HG03139 (cell line): Measurements from ENCODE around the gene GMIP.
A peak's percentile ranks its signal among the peaks of the same experiment; 100 is the strongest.

ENCODE experiments used
- ATAC-seq: cut with Tn5 transposase; IDR thresholded peaks from one replicate; pipeline ENCODE4 v1.9.1; 2021; ENCODE audit not compliant: unreplicated experiment

GMIP gene

GRCh38 chr19:19637186-19637522 lies 6.3 kb downstream of the GMIP start:
- ATAC-seq: no peak

GRCh38 chr19:19636573-19637185 lies 6.8 kb downstream of the GMIP start:
- no peak for ATAC-seq

- no peak for ATAC-seq
Measured at GRCh38 chr19:19635313-19635702, 8.1 kb downstream of the GMIP start.

GRCh38 chr19:19634516-19635312 lies 8.7 kb downstream of the GMIP start:
- ATAC-seq: no peak

GRCh38 chr19:19633711-19634515 lies 9.5 kb downstream of the GMIP start:
- ATAC-seq: no peak

GRCh38 chr19:19632661-19633060 lies 10.8 kb downstream of the GMIP start:
- ATAC-seq: no peak

- no peak for ATAC-seq
Measured at GRCh38 chr19:19631346-19631745, 12.1 kb downstream of the GMIP start.

GRCh38 chr19:19630426-19630825 lies 13.0 kb downstream of the GMIP start:
- ATAC-seq: no peak

GRCh38 chr19:19630062-19630414 lies 13.4 kb downstream of the GMIP start:
- ATAC-seq: no peak

- no peak for ATAC-seq
Measured at GRCh38 chr19:19628501-19629134, 14.8 kb downstream of the GMIP start.

- ATAC-seq: peak; percentile 57
Measured at GRCh38 chr19:19627621-19628500, 15.6 kb downstream of the GMIP start, which contains the start of gene LPAR2. LPAR2 (minus strand) TSS chr19:19628220; CDS start chr19:19627275, 945 bp downstream.

GRCh38 chr19:19626516-19627472 lies 16.7 kb downstream of the GMIP start:
- no peak for ATAC-seq

- ATAC-seq: no peak
Measured at GRCh38 chr19:19624032-19624570, 19.4 kb downstream of the GMIP start.

GRCh38 chr19:19623383-19623782 lies 20.1 kb downstream of the GMIP start:
- ATAC-seq: no peak

- no peak for ATAC-seq
Measured at GRCh38 chr19:19619849-19620210, 23.6 kb downstream of the GMIP start.

- ATAC-seq: no peak
Measured at GRCh38 chr19:19619181-19619848, 24.1 kb downstream of the GMIP start.

- ATAC-seq: peak; percentile 94
Measured at GRCh38 chr19:19618219-19619051, 25.0 kb downstream of the GMIP start, which contains the start of gene PBX4. PBX4 (minus strand) TSS chr19:19618687; CDS start chr19:19618629, 58 bp downstream.

- no peak for ATAC-seq
Measured at GRCh38 chr19:19615086-19615485, 28.4 kb downstream of the GMIP start.
